ENCODE data around the gene DGKD. TPM values are rescaled to one million over a fixed set of nuclear protein-coding genes. Genes with fewer than 3 reads are reported as not detected.

DGKD gene
- total RNA-seq, 1 donor from 2014 or later = 46.5 TPM

DNA sequence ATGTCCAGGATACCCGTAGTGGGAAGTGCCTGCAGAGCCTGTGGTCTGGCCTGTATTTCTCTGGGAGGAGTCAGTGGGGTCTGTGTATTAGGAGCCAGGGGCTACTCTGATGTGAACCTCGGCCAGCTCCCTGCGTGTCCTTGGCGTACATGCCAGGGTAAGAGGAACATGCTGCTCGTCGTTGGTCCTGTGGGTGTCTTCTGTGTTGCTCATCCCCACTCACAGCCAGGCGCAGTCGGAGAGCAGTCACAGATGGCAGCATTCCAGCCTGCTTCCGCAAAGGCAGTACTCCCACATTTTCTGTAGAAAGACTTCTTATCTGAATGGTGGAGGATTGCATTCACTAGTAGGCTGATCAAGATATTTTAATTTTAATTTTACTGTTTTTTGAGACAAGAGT, 84.9 kb downstream of the DGKD start:
- no peak for FAIRE-seq
- peak; percentile 52 to 65 for DNase-seq (ENCODE audit: low spot score in 2 of 2)

- no peak for DNase-seq (ENCODE audit: low spot score in 2 of 2)
- no peak for FAIRE-seq
These were observed 86.0 kb downstream of the DGKD start for GRCh38 chr2:233440314-233440713.

DNA sequence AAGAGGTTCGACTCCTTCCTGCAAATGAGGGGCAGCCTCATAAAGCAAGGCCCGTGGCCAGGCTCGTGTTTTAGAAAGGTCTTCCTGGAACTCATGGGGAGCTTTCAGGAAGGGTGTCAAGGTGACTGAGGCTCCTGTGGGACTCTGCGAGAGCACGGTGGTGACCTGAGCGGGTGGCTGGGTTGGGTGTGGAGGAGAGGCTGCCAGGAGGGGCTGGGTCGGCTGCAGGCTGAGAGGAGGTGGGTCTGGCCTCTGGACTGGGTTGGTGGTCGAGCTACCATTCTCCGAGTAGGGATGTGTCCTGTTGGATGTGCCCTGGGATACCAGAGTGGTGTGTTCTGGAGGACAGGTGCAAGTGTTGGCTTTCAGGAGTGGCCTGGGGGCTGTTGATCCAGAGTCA, 86.4 kb downstream of the DGKD start:
- DNase-seq (ENCODE audit: low spot score in 2 of 2) = no peak
- FAIRE-seq = no peak

GRCh38 chr2:233441161-233442027, 87.1 kb downstream of the DGKD start:
- FAIRE-seq = no peak
- no peak for DNase-seq (ENCODE audit: low spot score in 2 of 2)

GRCh38 chr2:233442028-233442310, 87.7 kb downstream of the DGKD start:
- FAIRE-seq (no peak), DNase-seq (ENCODE audit: low spot score in 2 of 2) (no peak)

DNA sequence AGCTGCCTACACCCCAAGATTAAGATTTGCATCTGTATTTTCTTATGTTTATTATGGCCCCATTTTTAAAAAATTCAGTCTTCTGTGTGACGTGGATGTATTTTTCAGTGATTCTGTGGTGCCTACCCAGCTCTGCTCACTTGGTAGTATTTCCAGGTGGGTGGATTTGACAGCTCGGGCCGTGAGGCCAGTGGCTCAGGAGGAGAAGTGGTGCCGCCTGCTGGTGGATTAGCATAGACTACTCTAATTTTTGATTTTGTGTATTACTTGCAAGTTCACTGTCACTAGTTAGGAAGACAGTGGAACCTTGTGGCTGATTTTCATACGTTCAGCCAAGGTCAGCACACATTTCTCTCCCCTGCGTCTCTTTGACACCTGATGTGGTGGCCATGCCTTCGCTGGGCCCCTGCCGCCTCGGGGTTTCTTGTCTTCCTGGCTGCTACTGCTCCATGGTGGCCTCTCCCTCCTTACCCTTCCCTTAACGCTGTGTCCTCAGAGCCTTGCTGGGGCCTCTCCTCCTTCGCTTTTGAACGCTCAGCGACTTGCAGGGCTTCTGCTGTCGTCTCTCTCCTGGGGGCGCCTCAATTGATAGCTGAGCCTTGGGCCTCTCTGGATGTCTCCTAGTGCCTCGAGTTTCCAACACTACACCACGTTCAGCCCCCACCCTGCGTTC, 89.4 kb downstream of the DGKD start:
- DNase-seq (ENCODE audit: low spot score in 2 of 2) = peak; percentile 80 to 88
- no peak for FAIRE-seq

DNA sequence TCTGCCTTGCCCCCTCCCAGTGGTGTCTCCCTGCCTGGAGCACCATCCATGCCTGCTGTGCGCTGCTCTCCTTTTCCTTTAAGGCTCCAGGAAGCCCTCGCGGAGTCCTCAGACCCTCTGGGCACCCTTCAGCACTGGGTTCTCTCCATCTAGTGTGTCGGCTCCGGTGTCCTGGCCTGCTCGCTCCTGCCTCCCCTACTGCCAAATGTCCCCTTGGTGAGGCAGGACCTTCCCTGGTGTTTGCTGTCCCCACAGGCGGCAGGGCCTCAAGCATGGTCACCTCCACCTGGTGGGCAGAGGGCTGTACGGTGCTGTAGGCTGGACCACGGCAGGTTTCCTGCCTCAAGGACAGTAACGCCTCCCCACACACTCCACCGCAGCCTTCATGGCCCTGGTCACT, 90.2 kb downstream of the DGKD start:
- DNase-seq (ENCODE audit: low spot score in 2 of 2) (no peak), FAIRE-seq (no peak)

DNA sequence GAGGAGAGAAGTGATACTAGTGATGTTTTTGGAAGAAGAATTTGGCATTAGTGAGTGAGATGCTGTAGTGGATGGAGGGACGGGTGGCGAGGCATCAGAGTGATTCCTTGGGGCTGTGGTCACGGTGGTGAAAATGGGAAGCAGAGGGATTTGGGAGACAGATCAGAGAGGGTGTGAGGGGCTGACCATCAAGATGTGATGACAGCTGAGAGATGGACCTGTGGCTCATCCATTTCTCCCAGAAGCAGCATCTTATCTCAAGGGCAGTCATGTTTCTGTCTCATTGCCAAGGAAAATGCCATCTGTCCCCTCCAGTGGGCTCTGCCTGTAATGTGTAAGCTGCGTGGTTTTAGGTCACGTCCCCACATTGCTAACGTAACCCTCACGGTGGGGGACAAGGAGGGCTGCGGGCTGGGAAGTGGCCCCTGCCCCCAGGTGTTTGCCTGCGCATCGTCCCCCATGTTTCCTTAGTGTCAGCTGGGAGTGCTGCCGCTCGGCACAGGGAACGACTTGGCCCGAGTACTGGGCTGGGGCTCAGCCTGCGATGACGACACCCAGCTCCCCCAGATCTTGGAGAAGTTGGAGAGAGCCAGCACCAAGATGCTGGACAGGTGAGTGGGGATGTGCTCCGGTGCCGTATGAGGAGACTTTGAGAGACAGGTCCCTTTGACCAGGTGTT, 91.0 kb downstream of the DGKD start:
- DNase-seq (ENCODE audit: low spot score in 2 of 2) (no peak), FAIRE-seq (no peak)

- no peak for DNase-seq (ENCODE audit: low spot score in 2 of 2)
- no peak for FAIRE-seq
These were observed 91.8 kb downstream of the DGKD start for GRCh38 chr2:233446121-233446520.

- DNase-seq (ENCODE audit: low spot score in 2 of 2) (no peak), FAIRE-seq (no peak)
These were observed 92.5 kb downstream of the DGKD start for GRCh38 chr2:233446606-233447305.

GRCh38 chr2:233447506-233448219, 93.4 kb downstream of the DGKD start:
- FAIRE-seq (no peak), DNase-seq (ENCODE audit: low spot score in 2 of 2) (no peak)

DNA sequence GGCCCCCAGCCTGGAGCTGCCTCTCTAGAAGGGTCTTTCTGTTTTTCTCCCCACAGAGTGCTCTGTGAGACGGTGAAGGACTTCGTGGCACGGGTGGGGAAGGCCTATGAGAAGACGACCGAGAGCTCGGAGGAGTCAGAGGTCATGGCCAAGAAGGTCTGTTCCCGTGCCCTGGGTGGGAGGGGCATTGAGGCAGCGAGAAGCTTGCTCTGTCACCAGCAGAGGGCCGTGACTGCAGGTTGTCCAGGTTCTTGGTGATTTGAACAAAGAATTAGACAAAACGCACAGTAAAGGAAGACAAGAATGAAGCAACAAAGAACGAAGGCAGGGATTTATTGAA, 93.9 kb downstream of the DGKD start:
- DNase-seq (ENCODE audit: low spot score in 2 of 2) (no peak), FAIRE-seq (no peak)

GRCh38 chr2:233448575-233448974, 94.3 kb downstream of the DGKD start:
- DNase-seq (ENCODE audit: low spot score in 2 of 2) = no peak

DNA sequence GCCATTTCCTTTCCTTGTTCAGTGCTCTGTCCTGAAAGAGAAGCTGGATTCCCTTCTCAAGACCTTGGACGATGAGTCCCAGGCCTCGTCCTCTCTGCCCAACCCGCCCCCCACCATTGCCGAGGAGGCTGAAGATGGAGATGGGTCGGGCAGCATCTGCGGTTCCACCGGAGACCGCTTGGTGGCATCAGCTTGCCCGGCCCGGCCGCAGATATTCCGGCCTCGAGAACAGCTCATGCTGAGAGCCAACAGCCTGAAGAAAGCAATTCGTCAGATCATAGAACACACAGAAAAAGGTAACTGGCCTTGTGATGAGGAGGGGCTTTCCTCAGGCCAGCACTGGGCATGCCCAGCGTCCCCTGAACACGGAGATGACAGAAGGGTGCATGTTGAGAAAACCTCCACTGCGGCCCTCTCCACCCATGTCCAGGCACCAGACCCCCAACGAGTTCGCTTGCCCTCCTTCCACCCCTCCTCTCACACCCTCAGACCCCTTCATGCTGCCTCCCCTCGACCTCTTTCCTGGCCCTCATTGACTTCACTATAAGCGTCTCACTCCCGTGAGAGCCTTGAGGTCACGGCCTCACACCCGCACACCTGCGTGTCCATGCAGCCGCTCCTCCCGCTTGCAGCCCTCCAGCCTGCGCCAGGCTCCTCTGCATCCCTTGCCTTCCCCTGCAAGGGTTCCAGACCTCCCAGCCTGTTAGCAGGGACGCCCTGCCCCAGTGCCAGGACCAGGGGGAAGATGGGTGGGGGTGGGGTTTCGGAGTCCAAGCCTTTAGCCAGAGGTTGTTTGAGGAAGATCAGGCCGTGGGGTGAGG, 95.0 kb downstream of the DGKD start:
- FAIRE-seq = no peak
- DNase-seq (ENCODE audit: low spot score in 2 of 2) = peak; percentile 55 to 74

More at GRCh38 chr2:233448575-233448974, 94.3 kb downstream of the DGKD start:
- FAIRE-seq = no peak

- DNase-seq (ENCODE audit: low spot score in 2 of 2) (no peak), FAIRE-seq (no peak)
These were observed 95.9 kb downstream of the DGKD start for GRCh38 chr2:233449921-233450863.

- no peak for FAIRE-seq
- DNase-seq (ENCODE audit: low spot score in 2 of 2) = no peak
These were observed 96.7 kb downstream of the DGKD start for GRCh38 chr2:233450864-233451575.

DNA sequence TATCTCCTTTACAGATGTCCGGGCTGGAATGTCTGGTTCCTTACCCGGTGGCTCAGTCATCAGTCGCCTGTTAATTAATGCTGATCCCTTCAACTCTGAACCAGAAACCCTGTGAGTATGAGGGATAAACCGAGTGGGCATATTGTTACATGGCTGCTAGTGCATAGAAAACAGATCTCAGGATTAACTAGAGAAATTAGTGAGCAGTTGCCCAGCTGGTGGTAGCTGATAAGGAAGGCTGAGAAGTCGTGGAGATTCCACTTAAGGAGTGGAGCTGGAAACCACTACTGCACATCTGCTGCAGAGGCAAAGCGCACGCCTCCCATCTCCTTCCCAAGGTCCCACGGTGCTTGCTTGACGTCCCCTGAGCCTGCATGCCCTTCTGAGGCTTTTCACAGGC, 97.7 kb downstream of the DGKD start:
- FAIRE-seq = no peak
- no peak for DNase-seq (ENCODE audit: low spot score in 2 of 2)
